OCI-LY3 (cell line): Measurements from ENCODE around the gene CYP39A1.

ENCODE experiments used
- H2AFZ ChIP-seq: fragments of 200-600, 300-600 bp; shearing (Covaris generic); 2 replicates; pipeline ENCODE4 v1.6.0; 2014; ENCODE audit warnings: antibody characterized with exemption, low read depth, low read length
- H3K27ac ChIP-seq: fragments of 200-600, 300-600 bp; sonication (generic); 2 replicates; pipeline ENCODE4 v1.5.1; 2014; ENCODE audit warnings: mild to moderate bottlenecking, low read length, moderate library complexity, mixed read lengths
- H3K27me3 ChIP-seq: fragments of 200-600, 300-600 bp; sonication (generic); 2 replicates; pipeline ENCODE4 v1.6.1; 2014; ENCODE audit warnings: low read depth, low read length, mixed read lengths
- H3K36me3 ChIP-seq: fragments of 200-600, 300-600 bp; sonication (generic); replicated peaks from 2 replicates; pipeline ENCODE3; 2014; ENCODE audit warnings: low read depth, low read length, mixed read lengths
- H3K4me1 ChIP-seq: fragments of 300-600, 200-600 bp; sonication (generic); 2 replicates; pipeline ENCODE4 v1.6.1; 2014; ENCODE audit warnings: low read length, mixed read lengths
- H3K4me2 ChIP-seq: fragments of 200-600, 300-600 bp; sonication (generic); 2 replicates; pipeline ENCODE4 v1.6.1; 2014; ENCODE audit warnings: low read length, mixed read lengths
- H3K4me3 ChIP-seq: fragments of 300-600, 200-600 bp; sonication (generic); 2 replicates; pipeline ENCODE4 v1.5.1; 2014; ENCODE audit warnings: antibody characterized with exemption, mild to moderate bottlenecking, low read length, moderate library complexity
- H3K79me2 ChIP-seq: fragments of 300-600, 200-600 bp; shearing (Covaris generic); 2 replicates; pipeline ENCODE4 v1.6.1; 2014; ENCODE audit warnings: mild to moderate bottlenecking, low read length, mixed read lengths
- H3K9ac ChIP-seq: fragments of 300-600, 200-600 bp; shearing (Covaris generic); 2 replicates; pipeline ENCODE4 v1.6.0; 2014; ENCODE audit warnings: mild to moderate bottlenecking, low read length, moderate library complexity
- H3K9me3 ChIP-seq: fragments of 200-600, 300-600 bp; shearing (Covaris generic); 2 replicates; pipeline ENCODE4 v1.6.1; 2014; ENCODE audit warnings: low read length, mixed read lengths; ENCODE audit not compliant: insufficient read depth
- H4K20me1 ChIP-seq: fragments of 200-600, 300-600 bp; sonication (generic); 2 replicates; pipeline ENCODE4 v1.6.1; 2016; ENCODE audit warnings: low read length, mixed read lengths; ENCODE audit not compliant: insufficient read depth
- CTCF ChIP-seq: fragments of 200-600, 300-600 bp; sonication (generic); IDR thresholded peaks from 2 replicates; pipeline ENCODE4 v1.5.1; 2014; ENCODE audit warnings: antibody characterized with exemption, low read length, low read depth
- EZH2phosphoT487 ChIP-seq: fragments of 200-600 bp; shearing (Covaris generic); IDR thresholded peaks from 2 replicates; pipeline ENCODE4 v1.6.1; 2018; ENCODE audit warnings: antibody characterized with exemption, mixed run types, low read depth

The CYP39A1 gene

DNA sequence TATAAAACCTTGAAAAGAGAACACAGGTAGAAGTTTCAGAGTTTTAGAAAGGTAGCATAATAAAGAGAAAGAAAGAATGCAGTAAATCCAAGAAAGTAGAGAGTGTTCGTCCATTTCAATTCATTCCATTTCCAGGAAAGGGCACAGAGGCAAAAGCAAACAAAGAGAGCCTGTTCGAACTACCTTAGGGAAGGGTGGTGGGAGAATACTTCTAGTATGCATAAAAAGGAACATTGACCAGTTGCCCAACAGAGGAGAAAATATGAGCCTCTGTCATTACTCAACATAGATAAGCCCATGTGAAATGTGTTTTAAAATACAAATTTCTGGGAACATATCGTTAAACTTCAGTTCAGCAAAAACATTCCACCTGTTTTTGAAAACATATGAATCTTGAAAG lies 60.6 kb downstream of the CYP39A1 start:
- Histone ChIP-seq H3K9ac (no peak overlapping the region), H3K4me3 (no peak overlapping the region), H3K9me3 (no peaks in the 10 kb centered on the region), H3K79me2 (no peaks in the 10 kb centered on the region), H4K20me1 (no peaks in the 10 kb centered on the region), H3K27ac (no peak overlapping the region), H2AFZ (no peak overlapping the region), H3K27me3 (no peaks in the 10 kb centered on the region), H3K36me3 (no peaks in the 10 kb centered on the region), H3K4me1 (no peaks in the 10 kb centered on the region), H3K4me2 (no peak overlapping the region)
- TF ChIP-seq EZH2phosphoT487, result no peak
- TF ChIP-seq CTCF, result no peak

GRCh38 chr6:46590765-46591164 lies 61.9 kb downstream of the CYP39A1 start:
- no peak overlapping the region for H3K4me2 ChIP-seq

GRCh38 chr6:46586906-46587305 lies 65.7 kb downstream of the CYP39A1 start:
- H3K4me3 ChIP-seq, result no peak overlapping the region
- H3K4me2 ChIP-seq, result no peak overlapping the region
- no peaks in the 10 kb centered on the region for H3K79me2 ChIP-seq
- no peaks in the 10 kb centered on the region for H4K20me1 ChIP-seq
- H3K27ac ChIP-seq, result no peak overlapping the region
- H2AFZ ChIP-seq, result no peak overlapping the region
- H3K9ac ChIP-seq, result no peak overlapping the region
- H3K4me1 ChIP-seq, result no peaks in the 10 kb centered on the region
- no peaks in the 10 kb centered on the region for H3K9me3 ChIP-seq
- no peaks in the 10 kb centered on the region for H3K27me3 ChIP-seq
- TF ChIP-seq CTCF (no peak), EZH2phosphoT487 (no peak)
- no peaks in the 10 kb centered on the region for H3K36me3 ChIP-seq

More at GRCh38 chr6:46590765-46591164, 61.9 kb downstream of the CYP39A1 start:
- Histone ChIP-seq H3K9me3 (no peaks in the 10 kb centered on the region), H3K36me3 (no peaks in the 10 kb centered on the region), H4K20me1 (no peaks in the 10 kb centered on the region), H3K4me1 (no peaks in the 10 kb centered on the region), H3K27me3 (no peaks in the 10 kb centered on the region), H3K4me3 (no peak overlapping the region), H2AFZ (no peak overlapping the region), H3K9ac (no peak overlapping the region), H3K79me2 (no peaks in the 10 kb centered on the region), H3K27ac (no peak overlapping the region)
- TF ChIP-seq CTCF (no peak), EZH2phosphoT487 (no peak)

GRCh38 chr6:46584586-46584985 lies 68.0 kb downstream of the CYP39A1 start:
- Histone ChIP-seq H3K4me1 (no peaks in the 10 kb centered on the region), H3K4me2 (no peak overlapping the region), H3K36me3 (no peaks in the 10 kb centered on the region), H3K4me3 (no peak overlapping the region), H2AFZ (no peak overlapping the region), H3K27ac (no peak overlapping the region), H4K20me1 (no peaks in the 10 kb centered on the region), H3K27me3 (no peaks in the 10 kb centered on the region), H3K9me3 (no peaks in the 10 kb centered on the region), H3K79me2 (no peaks in the 10 kb centered on the region), H3K9ac (no peak overlapping the region)
- TF ChIP-seq CTCF, result no peak
- no peak for TF ChIP-seq EZH2phosphoT487
